Uterus (tissue), 2 donors: ENCODE measurements around the gene SLFN13.

Source experiments
- CTCF ChIP-seq, 4 experiments: fragments of 200-600 bp in 2 of 4; fragments of 450-650 bp in 2 of 4; sonication (generic) in 2 of 4; IDR thresholded peaks; one replicate each; pipeline ENCODE4 v1.5.1; 2016 to 2019; ENCODE audit warnings: antibody characterized with exemption in 4 of 4, mild to moderate bottlenecking in 2 of 4, moderate library complexity in 1 of 4
- POLR2A ChIP-seq, 2 donors: fragments of 450-650 bp; IDR thresholded peaks; one replicate each; pipeline ENCODE4 v1.6.1; 2016; ENCODE audit warnings: antibody characterized with exemption in 2 of 2, mild to moderate bottlenecking in 1 of 2, moderate library complexity in 1 of 2

- no peak for TF ChIP-seq POLR2A (IDR thresholded peaks at IDR 0.05)
- no peak for TF ChIP-seq CTCF (IDR thresholded peaks at IDR 0.05)
These were observed 41.4 kb upstream of the SLFN13 start for GRCh38 chr17:35489944-35490343.
